B cell (primary cell): ENCODE results near the gene GRIPAP1. TPM values are rescaled to one million over a fixed set of nuclear protein-coding genes. Genes with fewer than 3 reads are reported as not detected.

Experiments
- ATAC-seq: fragments of 200-7000 bp; cut with Tn5 transposase; one replicate; pipeline ENCODE4 v1.10.0; 2021; ENCODE audit warnings: low read depth, mild to moderate bottlenecking, moderate number of reproducible peaks, moderate library complexity
- CTCF ChIA-PET: fragments of 350-600 bp; sonication (Branson Sonifier 250); formaldehyde crosslinking; loops from one replicate; lab custom pipeline; 2021; ENCODE audit warnings: antibody characterized with exemption, inconsistent platforms; lab: Charles Lee
- POLR2A ChIA-PET: fragments of 350-600 bp; sonication (Branson Sonifier 250); formaldehyde crosslinking; loops from one replicate; lab custom pipeline; 2021; ENCODE audit warnings: antibody characterized with exemption; lab: Charles Lee
- DNase-seq: peaks from one replicate; pipeline ENCODE4 v3.0.0; 2013
- H2AFZ ChIP-seq: 2 replicates; pipeline ENCODE4 v1.6.1; 2012; ENCODE audit warnings: mild to moderate bottlenecking, low read depth, low read length; ENCODE audit not compliant: insufficient read depth, poor library complexity, severe bottlenecking
- H3K27ac ChIP-seq, 2 donors: 1 replicate in 1 of 2; 2 replicates in 1 of 2; pipeline ENCODE4 v1.5.1; 2012 to 2013; ENCODE audit warnings: low read length in 2 of 2, mild to moderate bottlenecking in 2 of 2, moderate library complexity in 1 of 2
- H3K27me3 ChIP-seq, 4 experiments: fragments of 200-600 bp in 1 of 4; sonication (generic) in 1 of 4; replicated peaks in 1 of 4; 1 replicate in 2 of 4; 2 replicates in 2 of 4; pipeline versions ENCODE4 v1.6.1 to v1.7.0; 2013 to 2016; ENCODE audit warnings: low read length in 3 of 4, mild to moderate bottlenecking in 2 of 4, mixed read lengths in 1 of 4, moderate library complexity in 1 of 4; ENCODE audit not compliant: insufficient read depth in 4 of 4, control insufficient read depth in 3 of 4; ENCODE audit errors: control extremely low read depth in 1 of 4
- H3K36me3 ChIP-seq, 2 experiments: replicated peaks in 1 of 2; 1 replicate in 1 of 2; 2 replicates in 1 of 2; pipeline versions ENCODE4 v1.6.1 to v1.7.1; 2013; ENCODE audit warnings: low read length in 1 of 2; ENCODE audit not compliant: insufficient read depth in 2 of 2, control insufficient read depth in 1 of 2; ENCODE audit errors: control extremely low read depth in 1 of 2, extremely low read depth in 1 of 2
- H3K4me1 ChIP-seq, 2 donors: fragments of 200-600 bp in 1 of 2; sonication (generic) in 1 of 2; 1 replicate in 1 of 2; 2 replicates in 1 of 2; pipeline versions ENCODE4 v1.5.1 to v1.6.1; 2013 to 2017; ENCODE audit warnings: low read length in 2 of 2; ENCODE audit not compliant: control insufficient read depth in 2 of 2, insufficient read depth in 2 of 2
- H3K4me2 ChIP-seq: replicated peaks from 2 replicates; pipeline ENCODE3; 2012; ENCODE audit warnings: mild to moderate bottlenecking, low read depth, low read length; ENCODE audit not compliant: poor library complexity, severe bottlenecking
- H3K4me3 ChIP-seq, 5 experiments: fragments of 200-600 bp in 1 of 5; sonication (generic) in 1 of 5; 1 replicate in 3 of 5; 2 replicates in 2 of 5; pipeline versions ENCODE4 v1.5.1 to v1.7.0; 2011 to 2016; ENCODE audit warnings: low read length in 4 of 5, mild to moderate bottlenecking in 4 of 5, low read depth in 2 of 5, control low read depth in 1 of 5, moderate library complexity in 1 of 5; ENCODE audit not compliant: insufficient read depth in 1 of 5; ENCODE audit errors: control extremely low read depth in 1 of 5, extremely low read depth in 1 of 5
- H3K79me2 ChIP-seq: fragments of 200-600 bp; sonication (generic); one replicate; pipeline ENCODE4 v1.6.0; 2016; ENCODE audit warnings: low read length; ENCODE audit not compliant: control insufficient read depth, insufficient read depth
- H3K9ac ChIP-seq: fragments of 200-600 bp; sonication (generic); 2 replicates; pipeline ENCODE4 v1.6.1; 2017; ENCODE audit warnings: mild to moderate bottlenecking, low read length, moderate library complexity
- H3K9me3 ChIP-seq, 3 donors: one replicate each; pipeline versions ENCODE4 v1.6.1 to v1.7.1; 2013; ENCODE audit warnings: low read length in 2 of 3; ENCODE audit not compliant: control insufficient read depth in 2 of 3, insufficient read depth in 1 of 3; ENCODE audit errors: control extremely low read depth in 1 of 3
- H4K20me1 ChIP-seq: 2 replicates; pipeline ENCODE4 v1.6.0; 2012; ENCODE audit warnings: mild to moderate bottlenecking, low read length; ENCODE audit not compliant: insufficient read depth, control insufficient read depth, poor library complexity, severe bottlenecking
- H3K27ac Mint-ChIP-seq: one replicate; pipeline ENCODE4 v1.8.0; 2021; ENCODE audit warnings: mixed read lengths
- H3K27me3 Mint-ChIP-seq: one replicate; pipeline ENCODE4 v1.8.0; 2021; ENCODE audit warnings: mixed read lengths
- H3K4me1 Mint-ChIP-seq: one replicate; pipeline ENCODE4 v1.8.0; 2021; ENCODE audit warnings: mixed read lengths
- H3K4me3 Mint-ChIP-seq: one replicate; pipeline ENCODE4 v1.8.0; 2021; ENCODE audit warnings: mixed read lengths
- H3K9me3 Mint-ChIP-seq: one replicate; pipeline ENCODE4 v1.8.0; 2022; ENCODE audit warnings: mixed read lengths; ENCODE audit not compliant: insufficient read depth
- EZH2 ChIP-seq: IDR thresholded peaks from 2 replicates; pipeline ENCODE4 v1.6.1; 2012; ENCODE audit warnings: borderline replicate concordance, low read depth, mild to moderate bottlenecking, moderate library complexity, low read length; ENCODE audit not compliant: insufficient read depth, poor library complexity, severe bottlenecking
- WGBS: methylation state at CpG from one replicate; pipeline ENCODE4 v1.1.5; 2013; ENCODE audit warnings: missing lambda C conversion rate; ENCODE audit not compliant: insufficient coverage; 5-methylcytosine and 5-hydroxymethylcytosine counted together
- intact Hi-C: fragments of 100-400 bp; cut with micrococcal nuclease; formaldehyde crosslinking; loops from one replicate; pipeline ENCODE4 v1.10.0; 2022
- polyA plus RNA-seq: library from polyadenylated mRNA; depleted of rRNA; stranded (reverse); fragments of >200 nt; gene quantifications from 2 replicates; pipeline ENCODE4 v1.2.3, GENCODE V29; 2012
- total RNA-seq, 2 donors: library from RNA; stranded (reverse); fragments of 120-200 nt in 1 of 2; gene quantifications; 1 replicate in 1 of 2; 2 replicates in 1 of 2; pipeline versions ENCODE4 v1.2.3 to v1.2.4, GENCODE V29; 2013 to 2022
- TF ChIP-seq, protein P1 (sequence below): fragments of 200-600 bp; IDR thresholded peaks from one replicate; pipeline ENCODE4 v1.8.0; 2022; ENCODE audit warnings: antibody characterized with exemption, mild to moderate bottlenecking

The GRIPAP1 gene
- total and polyA plus RNA-seq, 2 donors (not counting 1 experiment from before 2014, with no cell fraction given): 70.7 to 143 TPM

DNA sequence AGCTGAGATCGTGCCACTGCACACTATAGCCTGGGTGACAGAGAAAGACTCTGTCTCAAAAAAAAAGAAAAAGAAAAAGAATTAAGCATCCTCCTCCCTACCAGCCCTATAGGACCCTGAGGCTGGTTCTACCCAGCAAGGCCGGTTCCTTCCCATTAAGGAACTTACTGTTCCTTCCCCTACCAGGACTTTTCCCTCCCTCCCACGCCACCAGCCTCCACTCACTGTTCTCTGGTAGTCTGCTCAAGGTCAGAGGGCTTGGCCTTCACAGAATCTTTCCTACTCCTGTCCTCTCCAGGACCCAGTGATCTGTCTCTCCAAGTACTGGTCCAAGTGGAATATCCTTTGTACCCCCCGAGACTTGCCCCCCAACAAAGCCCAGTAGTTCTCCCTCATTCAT is 1.4 kb downstream of the GRIPAP1 start:
- no peak for TF ChIP-seq EZH2
- TF ChIP-seq, protein P1, sequence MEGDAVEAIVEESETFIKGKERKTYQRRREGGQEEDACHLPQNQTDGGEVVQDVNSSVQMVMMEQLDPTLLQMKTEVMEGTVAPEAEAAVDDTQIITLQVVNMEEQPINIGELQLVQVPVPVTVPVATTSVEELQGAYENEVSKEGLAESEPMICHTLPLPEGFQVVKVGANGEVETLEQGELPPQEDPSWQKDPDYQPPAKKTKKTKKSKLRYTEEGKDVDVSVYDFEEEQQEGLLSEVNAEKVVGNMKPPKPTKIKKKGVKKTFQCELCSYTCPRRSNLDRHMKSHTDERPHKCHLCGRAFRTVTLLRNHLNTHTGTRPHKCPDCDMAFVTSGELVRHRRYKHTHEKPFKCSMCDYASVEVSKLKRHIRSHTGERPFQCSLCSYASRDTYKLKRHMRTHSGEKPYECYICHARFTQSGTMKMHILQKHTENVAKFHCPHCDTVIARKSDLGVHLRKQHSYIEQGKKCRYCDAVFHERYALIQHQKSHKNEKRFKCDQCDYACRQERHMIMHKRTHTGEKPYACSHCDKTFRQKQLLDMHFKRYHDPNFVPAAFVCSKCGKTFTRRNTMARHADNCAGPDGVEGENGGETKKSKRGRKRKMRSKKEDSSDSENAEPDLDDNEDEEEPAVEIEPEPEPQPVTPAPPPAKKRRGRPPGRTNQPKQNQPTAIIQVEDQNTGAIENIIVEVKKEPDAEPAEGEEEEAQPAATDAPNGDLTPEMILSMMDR: no peak
- H3K4me3 ChIP-seq: no peak overlapping the region
- H3K27ac ChIP-seq: peak overlapping the region in 1 of 2 donors; percentile 99
- intact Hi-C loops: no loop called here
- Mint-ChIP-seq H3K27ac (no peak overlapping the region), H3K9me3 (no peaks in the 10 kb centered on the region), H3K4me3 (peak overlapping the region; percentile 95), H3K4me1 (peaks cover 30% of the 10 kb centered on the region), H3K27me3 (no peaks in the 10 kb centered on the region)
- WGBS: 100% methylated on average over 1 of the region's 4 CpGs
- ATAC-seq (no peak), DNase-seq (no peak)
- peaks cover 0 to 18% of the 10 kb centered on the region in 2 experiments for H3K36me3 ChIP-seq
- peaks cover 25% of the 10 kb centered on the region for H3K79me2 ChIP-seq
- no peak overlapping the region for H3K9ac ChIP-seq
- CTCF ChIA-PET: no interaction called here
- H3K9me3 ChIP-seq: no peaks in the 10 kb centered on the region
- peaks cover 4% of the 10 kb centered on the region for H4K20me1 ChIP-seq
- no peak overlapping the region for H2AFZ ChIP-seq
- POLR2A ChIA-PET: interaction anchor here (0.7 kb wide), 1 partner anchor 253 kb away, joined by 4 read pairs; no protein-coding TSS in a partner anchor
- peak overlapping the region; percentile 75 for H3K4me2 ChIP-seq
- H3K4me1 ChIP-seq: peaks cover 8 to 14% of the 10 kb centered on the region in 2 donors
- H3K27me3 ChIP-seq: no peaks in the 10 kb centered on the region

DNA sequence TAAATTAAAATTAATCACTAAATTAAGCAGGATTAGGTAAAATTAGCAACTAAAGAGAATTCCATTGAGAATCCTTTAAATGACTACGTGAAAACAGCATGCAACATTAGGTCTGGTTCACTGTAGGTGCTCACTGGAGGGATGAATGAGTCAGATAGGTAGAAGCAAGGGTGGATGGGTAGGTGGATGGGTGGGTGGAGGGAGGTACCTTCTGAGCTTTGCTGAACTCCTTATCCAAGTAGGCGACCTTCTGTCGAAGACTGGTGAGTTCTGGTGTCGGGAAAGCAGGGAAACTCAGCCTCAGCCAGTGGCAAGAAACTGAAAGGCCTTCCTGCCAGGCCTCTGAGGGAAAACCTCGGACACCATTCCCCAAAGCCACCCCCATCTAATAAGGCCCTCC is 3.0 kb downstream of the GRIPAP1 start:
- Histone ChIP-seq H3K4me3 (no peak overlapping the region), H3K27ac (no peak overlapping the region), H4K20me1 (peaks cover 4% of the 10 kb centered on the region), H3K36me3 (peaks cover 0 to 24% of the 10 kb centered on the region in 2 experiments), H3K79me2 (peaks cover 30% of the 10 kb centered on the region), H3K4me2 (no peak overlapping the region), H3K9ac (no peak overlapping the region), H3K9me3 (no peaks in the 10 kb centered on the region), H2AFZ (no peak overlapping the region), H3K4me1 (peaks cover 8 to 14% of the 10 kb centered on the region in 2 donors), H3K27me3 (no peaks in the 10 kb centered on the region)
- intact Hi-C loops: no loop called here
- Mint-ChIP-seq H3K4me3 (no peak overlapping the region), H3K4me1 (peaks cover 30% of the 10 kb centered on the region), H3K9me3 (no peaks in the 10 kb centered on the region), H3K27ac (no peak overlapping the region), H3K27me3 (no peaks in the 10 kb centered on the region)
- TF ChIP-seq, protein P1: no peak
- no peak for TF ChIP-seq EZH2
- ChIA-PET POLR2A (no interaction called here), CTCF (no interaction called here)
- 100% methylated on average over 3 of the region's 5 CpGs for WGBS
- ATAC-seq (no peak), DNase-seq (no peak)
